Psoas muscle (tissue), 8 donors: ENCODE measurements around the gene CREBL2. TPM values are rescaled to one million over a fixed set of nuclear protein-coding genes. Genes with fewer than 3 reads are reported as not detected.

Experiments used
- ATAC-seq, 4 donors: fragments of 200-7000 bp; cut with Tn5 transposase; one replicate each; pipeline ENCODE4 v1.9.1; 2020; ENCODE audit warnings: moderate library complexity in 3 of 4, mild to moderate bottlenecking in 2 of 4
- DNase-seq, 2 donors: peaks; one replicate each; pipeline ENCODE4 v3.0.0-alpha.2; 2020
- H3K27ac ChIP-seq: fragments of 200-600 bp; one replicate; pipeline ENCODE4 v1.8.0; 2022
- H3K27me3 ChIP-seq, 3 donors: fragments of 200-600 bp in 1 of 3; one replicate each; pipeline versions ENCODE4 v1.6.1 to v1.8.0; 2013 to 2022; ENCODE audit warnings: low read length in 2 of 3, mild to moderate bottlenecking in 2 of 3, moderate library complexity in 1 of 3; ENCODE audit not compliant: insufficient read depth in 3 of 3
- H3K36me3 ChIP-seq, 2 donors: fragments of 200-600 bp in 1 of 2; one replicate each; pipeline versions ENCODE4 v1.6.1 to v1.8.0; 2013 to 2022; ENCODE audit warnings: low read depth in 1 of 2, mild to moderate bottlenecking in 1 of 2, moderate library complexity in 1 of 2; ENCODE audit not compliant: insufficient read depth in 1 of 2
- H3K4me1 ChIP-seq: fragments of 200-600 bp; one replicate; pipeline ENCODE4 v1.8.0; 2022
- H3K4me3 ChIP-seq: fragments of 200-600 bp; one replicate; pipeline ENCODE4 v1.8.0; 2022; ENCODE audit warnings: mild to moderate bottlenecking
- H3K9me3 ChIP-seq: fragments of 200-600 bp; one replicate; pipeline ENCODE4 v1.8.0; 2022
- WGBS, 3 donors: extraction: QIAGEN DNeasy Blood & Tissue Kit; methylation state at CpG; one replicate each; pipeline versions ENCODE4 v1.1.6 to v1.1.7; 2013; 5-methylcytosine and 5-hydroxymethylcytosine counted together
- intact Hi-C, 2 donors: fragments of 100-400 bp; cut with DNase I; formaldehyde crosslinking; loops; one replicate each; pipeline versions ENCODE4 v1.11.0 to v1.14.2; 2022
- polyA plus RNA-seq, 3 donors: library from polyadenylated mRNA; stranded (reverse); fragments of 200-250 nt; gene quantifications; one replicate each; pipeline ENCODE4 v1.2.3, GENCODE V29; 2013
- total RNA-seq, 4 donors: library from RNA; stranded (reverse); fragmentation: NEBNext Ultra II Directional in 2 of 4; extraction: Animal tissue kit (Norgen Biotek cat#: 25700) in 2 of 4; gene quantifications; one replicate each; pipeline versions ENCODE4 v1.2.1 to v1.2.4, GENCODE V29; 2021 to 2023
- TF ChIP-seq, protein P1 (sequence below): fragments of 200-600 bp; IDR thresholded peaks from one replicate; pipeline ENCODE4 v1.8.0; 2022; ENCODE audit warnings: antibody characterized with exemption
- donor health status: healthy with polysubstance abuse.
- donor health status: DM: no; HTN: no; CAD: no; lungs with moderate emphysema.
- donor health status: Bipolar disorder and iron deficiency.
- donor health status: healthy.
- donor health status: DM: yes; HTN: yes; CAD: no.
- donor health status: DM: no; HTN: no; CAD: no.
- donor health status: DM: no; HTN: no; CAD: no.
- donor health status: DM: yes; HTN: yes; CAD: no.

CREBL2 gene
- total and polyA plus RNA-seq, 7 donors: 4.0 to 16.4 (median 6.7) TPM

DNA sequence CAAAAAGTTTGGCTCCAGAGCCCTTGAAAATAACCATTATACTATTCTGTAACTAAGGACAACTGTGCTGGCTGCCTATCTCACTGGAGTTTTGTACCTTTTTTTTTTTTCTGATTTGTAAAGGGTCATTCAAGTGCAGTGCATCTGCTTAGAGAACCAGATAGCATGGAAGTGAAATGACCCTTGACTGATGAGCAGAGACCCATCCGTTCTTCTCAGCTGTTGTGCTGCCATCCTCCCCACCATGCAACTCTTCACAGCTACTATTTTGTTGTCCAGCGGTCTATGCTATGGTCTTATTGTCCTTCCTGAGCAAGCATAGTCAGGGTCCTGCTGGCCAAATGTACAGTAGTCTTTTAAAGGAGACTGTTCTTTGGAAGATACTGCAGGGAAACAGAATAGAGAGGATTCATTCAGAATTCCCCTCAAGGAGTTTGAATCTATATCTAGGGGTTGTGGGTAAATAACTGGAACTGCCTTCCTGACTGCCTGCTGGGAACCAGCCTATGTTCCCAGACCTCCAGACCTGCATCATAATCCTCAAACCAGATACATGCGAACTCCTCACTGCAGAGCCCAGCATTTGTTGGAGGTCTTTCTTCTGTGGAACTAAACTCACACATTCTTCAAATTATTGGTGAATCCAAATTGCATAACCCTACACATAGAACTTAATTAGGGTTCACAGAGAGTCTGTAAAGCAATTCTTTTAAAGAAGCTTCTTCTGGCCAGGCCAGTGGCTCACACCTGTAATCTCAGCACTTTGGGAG lies 43.2 kb downstream of the CREBL2 start:
- no peaks in the 10 kb centered on the region for H3K36me3 ChIP-seq
- H3K27me3 ChIP-seq: no peaks in the 10 kb centered on the region
- peaks cover 3% of the 10 kb centered on the region for H3K4me1 ChIP-seq
- no peak overlapping the region for H3K27ac ChIP-seq
- TF ChIP-seq, protein P1, sequence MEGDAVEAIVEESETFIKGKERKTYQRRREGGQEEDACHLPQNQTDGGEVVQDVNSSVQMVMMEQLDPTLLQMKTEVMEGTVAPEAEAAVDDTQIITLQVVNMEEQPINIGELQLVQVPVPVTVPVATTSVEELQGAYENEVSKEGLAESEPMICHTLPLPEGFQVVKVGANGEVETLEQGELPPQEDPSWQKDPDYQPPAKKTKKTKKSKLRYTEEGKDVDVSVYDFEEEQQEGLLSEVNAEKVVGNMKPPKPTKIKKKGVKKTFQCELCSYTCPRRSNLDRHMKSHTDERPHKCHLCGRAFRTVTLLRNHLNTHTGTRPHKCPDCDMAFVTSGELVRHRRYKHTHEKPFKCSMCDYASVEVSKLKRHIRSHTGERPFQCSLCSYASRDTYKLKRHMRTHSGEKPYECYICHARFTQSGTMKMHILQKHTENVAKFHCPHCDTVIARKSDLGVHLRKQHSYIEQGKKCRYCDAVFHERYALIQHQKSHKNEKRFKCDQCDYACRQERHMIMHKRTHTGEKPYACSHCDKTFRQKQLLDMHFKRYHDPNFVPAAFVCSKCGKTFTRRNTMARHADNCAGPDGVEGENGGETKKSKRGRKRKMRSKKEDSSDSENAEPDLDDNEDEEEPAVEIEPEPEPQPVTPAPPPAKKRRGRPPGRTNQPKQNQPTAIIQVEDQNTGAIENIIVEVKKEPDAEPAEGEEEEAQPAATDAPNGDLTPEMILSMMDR: no peak
- H3K9me3 ChIP-seq: peaks cover 7% of the 10 kb centered on the region
- H3K4me3 ChIP-seq: no peak overlapping the region
- intact Hi-C loops: loop anchor here (5.0 to 10.0 kb wide), 2 partner anchors 90 to 278 kb away; partner anchors contain the start of gene DUSP16 (in 1 of the 2)
- 34 to 49% (median 41%) methylated on average over 3 of the region's 3 CpGs for WGBS, 3 donors
- no peak for DNase-seq
- no peak for ATAC-seq

DNA sequence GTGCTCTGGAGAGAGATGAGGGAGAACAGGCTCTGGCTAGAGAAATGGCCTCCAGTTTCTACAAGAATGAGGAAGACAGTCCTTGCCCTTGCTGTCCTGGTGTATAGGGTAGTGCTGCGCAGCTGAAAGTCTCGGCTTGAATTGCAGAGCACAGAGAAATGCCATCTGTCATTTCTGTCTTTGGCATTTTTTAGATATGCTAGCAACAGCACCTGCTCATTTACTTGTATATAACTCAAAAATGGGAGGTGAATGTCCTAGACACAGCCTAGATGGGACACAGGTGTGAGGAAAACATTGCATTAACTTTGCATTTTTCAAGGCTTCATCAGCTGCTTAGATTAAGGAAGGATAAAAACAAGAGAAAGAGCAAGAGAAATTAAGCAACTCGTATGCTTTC lies 48.5 kb downstream of the CREBL2 start:
- Histone ChIP-seq H3K9me3 (no peaks in the 10 kb centered on the region), H3K36me3 (no peaks in the 10 kb centered on the region), H3K27ac (no peak overlapping the region), H3K27me3 (no peaks in the 10 kb centered on the region), H3K4me1 (peaks cover 3% of the 10 kb centered on the region), H3K4me3 (no peak overlapping the region)
- ATAC-seq (no peak), DNase-seq (no peak)
- 39 to 57% (median 53%) methylated on average over 3 of the region's 3 CpGs for WGBS, 3 donors
- TF ChIP-seq, protein P1: no peak
- intact Hi-C loops: no loop called here

DNA sequence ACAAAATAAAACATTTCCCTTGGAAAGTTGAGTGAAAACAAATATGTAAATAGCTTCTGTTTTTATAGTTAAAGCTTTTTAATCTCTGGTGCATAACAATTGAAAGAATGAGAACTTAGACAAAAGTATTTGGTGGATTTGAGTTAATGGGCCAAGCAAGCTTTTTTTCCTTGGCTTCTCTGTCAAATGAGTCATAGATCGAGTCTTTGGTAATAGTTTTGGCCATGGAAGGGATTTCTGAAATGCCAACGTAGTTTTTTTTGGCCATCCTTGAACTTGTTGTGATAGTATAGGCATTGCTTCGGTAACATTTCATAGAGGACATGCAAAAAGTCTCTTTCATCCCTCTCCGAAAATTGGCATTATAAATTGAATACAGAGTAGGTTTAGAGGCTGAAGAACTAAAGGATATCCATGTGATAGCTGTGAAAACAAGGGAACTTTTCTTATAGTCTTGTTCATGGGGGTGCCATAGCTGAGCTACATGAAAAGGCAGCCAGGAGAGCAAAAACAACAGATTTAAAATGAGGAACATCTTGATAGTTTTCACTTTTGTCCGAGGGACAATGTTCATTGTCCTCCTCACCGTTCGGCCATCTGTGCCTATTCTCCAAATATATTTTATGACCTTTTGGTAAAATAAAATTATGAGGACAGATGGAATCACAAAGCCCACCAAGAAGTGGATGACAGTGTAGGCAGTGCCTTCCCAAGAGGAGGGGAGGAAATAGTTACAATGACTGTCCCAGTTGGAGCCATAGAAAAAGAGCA lies 49.6 kb downstream of the CREBL2 start:
- Histone ChIP-seq H3K4me1 (no peaks in the 10 kb centered on the region), H3K27me3 (no peaks in the 10 kb centered on the region), H3K4me3 (no peak overlapping the region), H3K9me3 (no peaks in the 10 kb centered on the region), H3K36me3 (no peaks in the 10 kb centered on the region), H3K27ac (no peak overlapping the region)
- intact Hi-C loops: no loop called here
- TF ChIP-seq, protein P1: no peak
- 39 to 57% (median 42%) methylated on average over 7 of the region's 7 CpGs for WGBS, 3 donors
- ATAC-seq (peak in 1 of 4 donors; percentile 45), DNase-seq (no peak)

DNA sequence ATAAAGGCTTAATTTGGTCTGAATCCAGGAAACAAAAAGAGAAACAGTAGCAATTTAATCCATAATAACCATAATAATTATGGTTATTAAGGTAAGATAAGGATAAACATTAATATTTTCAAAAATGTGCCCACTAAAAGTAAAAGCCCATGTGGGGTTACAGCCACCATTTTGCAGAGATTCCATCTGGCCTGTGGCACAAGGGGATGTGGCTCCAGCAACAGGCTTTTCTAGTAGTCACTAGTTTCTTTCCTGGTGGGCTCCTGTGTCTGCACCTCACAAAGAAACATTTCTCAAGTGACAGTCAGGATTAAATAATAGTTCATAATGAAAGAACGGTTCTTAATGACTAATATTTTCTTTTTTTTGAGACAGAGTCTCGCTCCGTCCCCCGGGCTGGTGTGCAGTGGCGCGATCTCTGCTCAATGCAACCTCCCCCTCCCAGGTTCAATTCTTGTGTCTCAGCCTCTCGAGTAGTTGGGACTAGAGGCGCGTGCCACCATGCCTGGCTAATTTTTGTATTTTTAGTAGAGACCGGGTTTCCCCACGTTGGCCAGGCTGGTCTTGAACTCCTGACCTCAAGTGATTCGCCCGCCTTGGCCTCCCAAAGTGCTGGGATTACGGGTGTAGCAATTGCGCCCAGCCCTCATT lies 52.1 kb downstream of the CREBL2 start:
- ATAC-seq: no peak
- Histone ChIP-seq H3K27me3 (no peaks in the 10 kb centered on the region), H3K9me3 (no peaks in the 10 kb centered on the region), H3K4me1 (no peaks in the 10 kb centered on the region), H3K36me3 (no peaks in the 10 kb centered on the region), H3K4me3 (no peak overlapping the region), H3K27ac (no peak overlapping the region)
- 91 to 94% (median 94%) methylated on average over 15 of the region's 15 CpGs for WGBS, 3 donors
- TF ChIP-seq, protein P1: no peak
- no peak for DNase-seq
- intact Hi-C loops: no loop called here
